ENCODE data around the gene MEIS3. TPM values are rescaled to one million over a fixed set of nuclear protein-coding genes. Genes with fewer than 3 reads are reported as not detected.

The MEIS3 gene
- polyA plus RNA-seq, 1 of the 3 experiments (the other 2 are of a cell fraction), result 69.8 TPM

GRCh38 chr19:47443331-47443730, 24.0 kb upstream of the MEIS3 start:
- H3K36me3 ChIP-seq (replicated peaks in 1 of 2; ENCODE audit: control insufficient read depth in 1 of 2, insufficient read depth in 2 of 2, low read length in 1 of 2), result no peaks in the 10 kb centered on the region
- 45% methylated on average over 11 of the region's 12 CpGs for WGBS (ENCODE audit: low lambda C conversion rate)
- no peaks in the 10 kb centered on the region; the same call in 1 of the 2 replicates for H3K27me3 ChIP-seq (ENCODE audit: insufficient read depth)
- no peaks in the 10 kb centered on the region for H3K79me2 ChIP-seq (ENCODE audit: insufficient read depth)
- 0 out of 2 replicates have a peak, but pooled peaks cover 3% of the 10 kb centered on the region for H4K20me1 ChIP-seq (ENCODE audit: insufficient read depth)
- H3K9me3 ChIP-seq, result no peaks in the 10 kb centered on the region
- H3F3A ChIP-seq (replicated peaks; ENCODE audit: insufficient read depth), result peaks cover 4% of the 10 kb centered on the region
- TF ChIP-seq RAD21 (IDR thresholded peaks at IDR 0.05; ENCODE audit: low read length) (no peak), NRF1 (IDR thresholded peaks at IDR 0.05; ENCODE audit: low read depth, low read length) (no peak), YY1 (IDR thresholded peaks at IDR 0.05; ENCODE audit: low read depth) (no peak), REST (IDR thresholded peaks at IDR 0.05; ENCODE audit: low read depth, low read length) (no peak), SIN3A (IDR thresholded peaks at IDR 0.05; ENCODE audit: borderline replicate concordance, low read depth, low read length) (no peak), RFX5 (IDR thresholded peaks at IDR 0.05; ENCODE audit: low read length) (no peak), JUND (IDR thresholded peaks at IDR 0.05) (no peak), GATA2 (CRISPR knock-in tag; IDR thresholded peaks at IDR 0.05) (no peak), FOXM1 (IDR thresholded peaks at IDR 0.05; ENCODE audit: low read depth) (no peak), TCF12 (IDR thresholded peaks at IDR 0.05) (no peak), EP300 (IDR thresholded peaks at IDR 0.05; ENCODE audit: borderline replicate concordance in 1 of 2, low read depth in 1 of 2, low read length in 1 of 2) (no peak), TAF1 (IDR thresholded peaks at IDR 0.05; ENCODE audit: borderline replicate concordance, low read depth, low read length) (no peak), USF1 (IDR thresholded peaks at IDR 0.05; ENCODE audit: borderline replicate concordance, low read depth) (no peak)
- no peak overlapping the region for H3K4me2 ChIP-seq
- no peaks in the 10 kb centered on the region for H3K9me2 ChIP-seq
- no peak overlapping the region for H2AFZ ChIP-seq (ENCODE audit: low read depth)
- no peak overlapping the region for H3K27ac ChIP-seq (ENCODE audit: low read depth in 2 of 2, low read length in 1 of 2)
- no peak overlapping the region for H3K4me3 ChIP-seq (ENCODE audit: low read depth in 2 of 2, low read length in 1 of 2)
- DNase-seq, result no peak
- CTCF ChIA-PET, result interaction anchor here (1.1 to 8.4 kb wide), 3 partner anchors 8 to 255 kb away, joined by 4 to 80 read pairs (median 32); partner anchors contain the start of gene KPTN
- POLR2A ChIA-PET, result no interaction called here
- no peak overlapping the region for H3K9ac ChIP-seq
- H3K4me1 ChIP-seq (ENCODE audit: control insufficient read depth in 1 of 2, insufficient read depth in 2 of 2, low read depth in 1 of 2, low read length in 1 of 2), result peaks cover 0 to 9% of the 10 kb centered on the region in 2 experiments; a peak in 2 of 4 replicates

- H3K9me2 ChIP-seq, result no peaks in the 10 kb centered on the region
- no peaks in the 10 kb centered on the region for H3K79me2 ChIP-seq (ENCODE audit: insufficient read depth)
- H4K20me1 ChIP-seq (ENCODE audit: insufficient read depth), result no peaks in the 10 kb centered on the region
- no peaks in the 10 kb centered on the region for H3K36me3 ChIP-seq (replicated peaks in 1 of 2; ENCODE audit: control insufficient read depth in 1 of 2, insufficient read depth in 2 of 2, low read length in 1 of 2)
- no peak overlapping the region for H3K4me3 ChIP-seq (ENCODE audit: low read depth in 2 of 2, low read length in 1 of 2)
- no peaks in the 10 kb centered on the region; the same call in 1 of the 2 replicates for H3K27me3 ChIP-seq (ENCODE audit: insufficient read depth)
- H3K4me2 ChIP-seq, result no peak overlapping the region
- no peak for DNase-seq
- H3K9me3 ChIP-seq, result no peaks in the 10 kb centered on the region
- no peaks in the 10 kb centered on the region; a peak in 1 of 4 replicates for H3K4me1 ChIP-seq (ENCODE audit: control insufficient read depth in 1 of 2, insufficient read depth in 2 of 2, low read depth in 1 of 2, low read length in 1 of 2)
- H3K27ac ChIP-seq (ENCODE audit: low read depth in 2 of 2, low read length in 1 of 2), result no peak overlapping the region
- H2AFZ ChIP-seq (ENCODE audit: low read depth), result no peak overlapping the region
- ChIA-PET CTCF (interaction anchor here (0.7 to 9.3 kb wide), 7 partner anchors 10 to 304 kb away, joined by 3 to 168 read pairs (median 14); partner anchors contain the start of gene NAPA), POLR2A (interaction anchor here (0.6 to 0.9 kb wide), 3 partner anchors 9 to 45 kb away, joined by 3 to 5 read pairs (median 5); partner anchors contain the start of gene KPTN)
- WGBS (ENCODE audit: low lambda C conversion rate), result 8% methylated on average over 5 of the region's 5 CpGs
- no peaks in the 10 kb centered on the region for H3F3A ChIP-seq (replicated peaks; ENCODE audit: insufficient read depth)
- no peak overlapping the region for H3K9ac ChIP-seq
- TF ChIP-seq RFX5 (IDR thresholded peaks at IDR 0.05; ENCODE audit: low read length), result no peak
- TF ChIP-seq REST (IDR thresholded peaks at IDR 0.05; ENCODE audit: low read depth, low read length), result no peak
- TF ChIP-seq ELF1 (IDR thresholded peaks at IDR 0.05), result no peak
- TF ChIP-seq IRF3 (IDR thresholded peaks at IDR 0.05; ENCODE audit: low read depth, low read length), result no peak
- no peak for TF ChIP-seq CTCF (IDR thresholded peaks at IDR 0.05)
- TF ChIP-seq NRF1 (IDR thresholded peaks at IDR 0.05; ENCODE audit: low read depth, low read length), result no peak
- no peak for TF ChIP-seq SIN3A (IDR thresholded peaks at IDR 0.05; ENCODE audit: borderline replicate concordance, low read depth, low read length)
Observed at GRCh38 chr19:47438793-47439220, 19.5 kb upstream of the MEIS3 start.

Measured in SK-N-SH (cell line).